ENCODE results near the gene HIVEP3.

The HIVEP3 gene

DNA sequence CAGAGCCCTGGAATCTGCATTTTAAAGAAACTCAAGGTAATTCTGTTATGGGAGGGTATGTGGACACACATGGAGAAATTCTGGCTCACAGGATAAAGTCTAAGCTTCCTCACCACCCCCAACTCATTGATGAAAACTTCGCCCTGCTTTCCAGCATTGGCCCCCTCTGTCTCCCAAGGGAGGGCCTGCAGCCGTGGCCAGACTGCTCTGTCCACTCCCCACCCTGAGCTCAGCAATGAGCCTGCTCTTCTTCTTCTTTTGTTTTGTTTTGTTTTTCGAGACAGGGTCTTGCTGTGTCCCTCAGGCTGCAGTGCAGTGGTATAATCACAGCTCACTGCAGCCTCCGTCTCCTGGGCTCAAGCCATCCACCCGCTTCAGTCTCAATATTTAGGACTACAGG lies 297.5 kb downstream of the HIVEP3 start:
- TF ChIP-seq, protein P1, sequence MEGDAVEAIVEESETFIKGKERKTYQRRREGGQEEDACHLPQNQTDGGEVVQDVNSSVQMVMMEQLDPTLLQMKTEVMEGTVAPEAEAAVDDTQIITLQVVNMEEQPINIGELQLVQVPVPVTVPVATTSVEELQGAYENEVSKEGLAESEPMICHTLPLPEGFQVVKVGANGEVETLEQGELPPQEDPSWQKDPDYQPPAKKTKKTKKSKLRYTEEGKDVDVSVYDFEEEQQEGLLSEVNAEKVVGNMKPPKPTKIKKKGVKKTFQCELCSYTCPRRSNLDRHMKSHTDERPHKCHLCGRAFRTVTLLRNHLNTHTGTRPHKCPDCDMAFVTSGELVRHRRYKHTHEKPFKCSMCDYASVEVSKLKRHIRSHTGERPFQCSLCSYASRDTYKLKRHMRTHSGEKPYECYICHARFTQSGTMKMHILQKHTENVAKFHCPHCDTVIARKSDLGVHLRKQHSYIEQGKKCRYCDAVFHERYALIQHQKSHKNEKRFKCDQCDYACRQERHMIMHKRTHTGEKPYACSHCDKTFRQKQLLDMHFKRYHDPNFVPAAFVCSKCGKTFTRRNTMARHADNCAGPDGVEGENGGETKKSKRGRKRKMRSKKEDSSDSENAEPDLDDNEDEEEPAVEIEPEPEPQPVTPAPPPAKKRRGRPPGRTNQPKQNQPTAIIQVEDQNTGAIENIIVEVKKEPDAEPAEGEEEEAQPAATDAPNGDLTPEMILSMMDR (IDR thresholded peaks at IDR 0.05), result no peak
- no peaks in the 10 kb centered on the region for H3K36me3 ChIP-seq
- no peaks in the 10 kb centered on the region for H3K9me3 ChIP-seq
- H3K27ac ChIP-seq, result no peak overlapping the region
- H3K27me3 ChIP-seq, result no peaks in the 10 kb centered on the region
- intact Hi-C loops (cut with DNase I; ENCODE audit: low total_unique reads), result no loop called here
- peaks cover 0 to 38% (median 31%) of the 10 kb centered on the region in 4 donors for H3K4me1 ChIP-seq
- peak in 1 of 2 donors; percentile 31 for DNase-seq
- no peak overlapping the region for H3K4me3 ChIP-seq

DNA sequence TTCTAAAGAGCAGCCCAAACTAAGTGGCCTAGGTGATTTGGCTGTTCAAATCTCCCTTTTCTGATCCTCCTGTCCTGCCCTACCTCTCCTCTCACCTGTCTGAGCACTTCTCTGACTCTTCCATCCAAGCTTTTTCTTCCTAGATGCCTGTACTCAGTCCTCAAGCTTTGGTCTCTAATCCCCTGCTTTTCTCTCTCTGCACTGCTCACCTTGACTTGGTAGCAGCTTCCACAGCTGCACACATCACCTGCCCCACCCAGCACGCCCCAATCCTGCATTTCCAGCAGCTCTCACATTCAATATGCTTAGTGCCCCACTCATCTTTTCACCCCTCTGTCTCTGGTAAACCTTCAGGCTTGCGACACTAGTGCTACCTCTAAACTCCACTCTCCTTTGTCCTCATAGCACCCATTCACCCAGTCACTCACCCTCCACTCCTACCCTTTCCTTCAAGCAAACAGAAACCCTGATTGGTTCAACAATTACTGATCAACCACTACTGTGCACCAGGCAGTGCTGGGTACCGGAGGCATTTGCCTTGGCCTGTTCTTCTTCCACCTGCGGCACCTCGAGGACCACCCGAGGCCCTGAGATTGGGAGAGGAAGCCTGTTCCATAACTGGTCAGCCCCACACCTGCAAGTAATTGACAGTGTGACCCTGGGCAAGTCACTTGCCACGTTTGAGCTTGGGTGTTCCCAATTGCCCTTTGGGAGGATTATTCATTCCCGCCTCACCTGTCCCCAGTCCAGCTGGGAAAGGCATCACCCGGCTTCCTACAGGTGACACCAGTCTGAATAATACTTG lies 298.2 kb downstream of the HIVEP3 start:
- Histone ChIP-seq H3K9me3 (no peaks in the 10 kb centered on the region), H3K27ac (no peak overlapping the region), H3K4me1 (peaks cover 0 to 34% (median 26%) of the 10 kb centered on the region in 4 donors), H3K36me3 (no peaks in the 10 kb centered on the region), H3K4me3 (no peak overlapping the region), H3K27me3 (no peaks in the 10 kb centered on the region)
- DNase-seq, result peak in 1 of 2 donors; percentile 40
- TF ChIP-seq, protein P1 (IDR thresholded peaks at IDR 0.05), result no peak
- intact Hi-C loops (cut with DNase I; ENCODE audit: low total_unique reads), result no loop called here

DNA sequence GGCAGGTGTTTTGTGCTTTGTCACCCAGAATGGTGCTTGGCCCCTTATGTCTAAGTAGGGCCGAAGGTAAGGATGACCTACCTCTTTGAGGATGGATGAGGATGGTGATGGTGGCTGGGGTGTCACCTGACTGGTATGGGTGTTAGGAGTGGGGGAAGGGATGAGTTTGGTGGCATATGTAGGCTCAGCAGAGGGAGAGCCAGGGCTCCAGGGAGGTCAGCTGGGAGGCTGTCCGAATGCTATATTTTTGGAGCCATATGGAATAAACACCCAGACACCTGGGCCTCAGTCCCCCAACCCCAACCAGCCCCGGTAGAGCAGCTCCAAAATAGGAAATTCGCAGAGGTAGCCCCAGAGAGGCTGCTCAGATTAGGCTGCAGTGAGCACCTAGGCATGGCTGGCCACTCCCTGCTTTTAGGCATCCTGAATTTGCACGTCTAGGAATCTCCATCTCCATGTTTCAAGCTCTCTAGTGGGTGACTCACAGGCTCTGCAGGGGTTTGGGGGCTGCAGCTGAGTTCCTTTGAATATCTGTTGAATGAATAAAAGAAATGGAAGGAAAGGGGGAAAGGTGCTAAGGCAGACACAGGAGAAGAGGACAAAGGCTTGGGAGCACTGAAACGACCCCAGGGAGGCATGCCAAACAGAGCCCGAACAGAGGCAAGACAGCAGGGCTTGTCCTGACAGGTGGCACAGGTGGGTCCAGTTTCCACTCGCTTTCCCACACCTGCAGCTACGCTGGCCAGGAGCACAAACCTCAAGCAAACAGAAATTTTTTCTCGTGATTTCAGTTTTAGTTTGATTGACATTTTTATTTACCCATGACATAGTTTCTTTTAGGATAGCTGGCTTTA lies 299.0 kb downstream of the HIVEP3 start:
- intact Hi-C loops (cut with DNase I; ENCODE audit: low total_unique reads), result no loop called here
- Histone ChIP-seq H3K27me3 (no peaks in the 10 kb centered on the region), H3K4me3 (no peak overlapping the region), H3K9me3 (no peaks in the 10 kb centered on the region), H3K4me1 (peaks cover 0 to 34% (median 26%) of the 10 kb centered on the region in 4 donors), H3K27ac (no peak overlapping the region), H3K36me3 (no peaks in the 10 kb centered on the region)
- peak in 1 of 2 donors; percentile 15 for DNase-seq
- TF ChIP-seq, protein P1 (IDR thresholded peaks at IDR 0.05), result no peak

DNA sequence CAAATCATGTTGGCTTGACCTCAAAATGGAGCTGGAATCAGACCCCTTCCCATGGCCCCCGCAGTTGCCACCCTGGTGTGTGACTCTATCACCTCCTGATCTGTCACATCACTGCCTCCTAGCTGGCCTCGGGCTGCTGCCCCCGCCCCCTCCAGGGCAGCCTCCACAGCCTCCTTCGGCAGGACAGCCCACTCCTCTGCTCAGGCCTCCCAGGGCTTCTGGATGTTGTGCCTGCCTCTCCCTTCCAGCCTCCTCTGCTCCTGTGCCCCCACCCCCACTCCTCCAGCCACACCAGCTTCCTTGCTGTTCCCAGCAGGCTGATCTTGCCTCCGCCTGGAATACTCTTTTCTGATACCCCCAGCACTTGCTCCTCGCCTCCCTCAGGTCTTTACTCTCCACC lies 299.9 kb downstream of the HIVEP3 start:
- H3K4me1 ChIP-seq, result peaks cover 0 to 33% (median 26%) of the 10 kb centered on the region in 4 donors
- H3K27me3 ChIP-seq, result no peaks in the 10 kb centered on the region
- no peak for DNase-seq
- no peak overlapping the region for H3K4me3 ChIP-seq
- H3K36me3 ChIP-seq, result no peaks in the 10 kb centered on the region
- intact Hi-C loops (cut with DNase I; ENCODE audit: low total_unique reads), result no loop called here
- no peaks in the 10 kb centered on the region for H3K9me3 ChIP-seq
- H3K27ac ChIP-seq, result peak overlapping the region in 1 of 2 donors; percentile 43
- TF ChIP-seq, protein P1 (IDR thresholded peaks at IDR 0.05), result no peak

DNA sequence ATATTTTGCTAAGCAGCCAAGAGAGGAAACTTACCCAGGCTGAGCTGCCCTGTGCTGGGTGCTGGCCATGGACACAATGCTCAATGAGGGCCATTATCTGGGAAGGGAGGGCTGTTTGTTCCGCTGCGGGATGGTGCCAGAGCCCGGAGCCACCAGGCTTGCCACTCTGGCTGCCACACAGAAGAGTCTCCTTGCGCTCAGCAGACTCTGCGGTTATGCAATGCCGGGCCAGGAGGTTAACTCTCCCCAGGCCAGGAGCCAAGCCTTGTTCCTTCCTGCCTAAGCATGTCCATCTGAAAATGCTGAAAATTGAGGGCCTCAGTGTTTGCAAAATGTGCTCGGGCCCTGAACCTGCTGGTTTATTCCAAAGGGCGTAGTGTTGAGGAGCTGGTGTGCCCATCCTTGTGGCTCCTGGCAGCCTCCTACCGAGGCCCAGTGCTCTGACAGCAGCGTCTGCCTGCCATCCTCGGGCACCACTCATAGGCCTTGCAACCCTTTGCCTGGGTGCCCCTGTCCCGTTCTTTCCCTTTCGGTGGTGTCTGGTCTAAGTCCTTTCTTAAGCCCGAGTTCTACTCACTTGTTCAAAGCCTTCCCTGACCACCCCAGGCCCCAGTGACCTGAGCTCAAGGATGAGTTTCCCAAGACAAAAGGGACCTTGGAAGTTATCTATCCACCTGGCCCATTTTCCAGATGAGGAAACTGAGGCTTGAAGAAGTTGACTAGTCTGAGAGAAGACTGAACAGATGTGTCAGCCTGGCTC lies 300.5 kb downstream of the HIVEP3 start:
- peak; percentile 88 to 95 for DNase-seq
- peaks cover 0 to 27% (median 20%) of the 10 kb centered on the region in 4 donors for H3K4me1 ChIP-seq
- H3K4me3 ChIP-seq, result no peak overlapping the region
- intact Hi-C loops (cut with DNase I; ENCODE audit: low total_unique reads), result no loop called here
- H3K27me3 ChIP-seq, result no peaks in the 10 kb centered on the region
- H3K36me3 ChIP-seq, result no peaks in the 10 kb centered on the region
- TF ChIP-seq, protein P1 (IDR thresholded peaks at IDR 0.05), result no peak
- peak overlapping the region in 1 of 2 donors; percentile 43 for H3K27ac ChIP-seq
- H3K9me3 ChIP-seq, result no peaks in the 10 kb centered on the region

Measured in tibial artery (tissue), 4 donors.